ENCODE data around the gene GALNT5.
"Not testable (repeated sequence)": the region's sequence is repeated elsewhere in the genome, so short reads cannot be mapped to it uniquely, and the experiment has no call there.

GALNT5 gene, protein sequence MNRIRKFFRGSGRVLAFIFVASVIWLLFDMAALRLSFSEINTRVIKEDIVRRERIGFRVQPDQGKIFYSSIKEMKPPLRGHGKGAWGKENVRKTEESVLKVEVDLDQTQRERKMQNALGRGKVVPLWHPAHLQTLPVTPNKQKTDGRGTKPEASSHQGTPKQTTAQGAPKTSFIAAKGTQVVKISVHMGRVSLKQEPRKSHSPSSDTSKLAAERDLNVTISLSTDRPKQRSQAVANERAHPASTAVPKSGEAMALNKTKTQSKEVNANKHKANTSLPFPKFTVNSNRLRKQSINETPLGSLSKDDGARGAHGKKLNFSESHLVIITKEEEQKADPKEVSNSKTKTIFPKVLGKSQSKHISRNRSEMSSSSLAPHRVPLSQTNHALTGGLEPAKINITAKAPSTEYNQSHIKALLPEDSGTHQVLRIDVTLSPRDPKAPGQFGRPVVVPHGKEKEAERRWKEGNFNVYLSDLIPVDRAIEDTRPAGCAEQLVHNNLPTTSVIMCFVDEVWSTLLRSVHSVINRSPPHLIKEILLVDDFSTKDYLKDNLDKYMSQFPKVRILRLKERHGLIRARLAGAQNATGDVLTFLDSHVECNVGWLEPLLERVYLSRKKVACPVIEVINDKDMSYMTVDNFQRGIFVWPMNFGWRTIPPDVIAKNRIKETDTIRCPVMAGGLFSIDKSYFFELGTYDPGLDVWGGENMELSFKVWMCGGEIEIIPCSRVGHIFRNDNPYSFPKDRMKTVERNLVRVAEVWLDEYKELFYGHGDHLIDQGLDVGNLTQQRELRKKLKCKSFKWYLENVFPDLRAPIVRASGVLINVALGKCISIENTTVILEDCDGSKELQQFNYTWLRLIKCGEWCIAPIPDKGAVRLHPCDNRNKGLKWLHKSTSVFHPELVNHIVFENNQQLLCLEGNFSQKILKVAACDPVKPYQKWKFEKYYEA
- total RNA-seq, result 0 reads per million in 4 donors

DNA sequence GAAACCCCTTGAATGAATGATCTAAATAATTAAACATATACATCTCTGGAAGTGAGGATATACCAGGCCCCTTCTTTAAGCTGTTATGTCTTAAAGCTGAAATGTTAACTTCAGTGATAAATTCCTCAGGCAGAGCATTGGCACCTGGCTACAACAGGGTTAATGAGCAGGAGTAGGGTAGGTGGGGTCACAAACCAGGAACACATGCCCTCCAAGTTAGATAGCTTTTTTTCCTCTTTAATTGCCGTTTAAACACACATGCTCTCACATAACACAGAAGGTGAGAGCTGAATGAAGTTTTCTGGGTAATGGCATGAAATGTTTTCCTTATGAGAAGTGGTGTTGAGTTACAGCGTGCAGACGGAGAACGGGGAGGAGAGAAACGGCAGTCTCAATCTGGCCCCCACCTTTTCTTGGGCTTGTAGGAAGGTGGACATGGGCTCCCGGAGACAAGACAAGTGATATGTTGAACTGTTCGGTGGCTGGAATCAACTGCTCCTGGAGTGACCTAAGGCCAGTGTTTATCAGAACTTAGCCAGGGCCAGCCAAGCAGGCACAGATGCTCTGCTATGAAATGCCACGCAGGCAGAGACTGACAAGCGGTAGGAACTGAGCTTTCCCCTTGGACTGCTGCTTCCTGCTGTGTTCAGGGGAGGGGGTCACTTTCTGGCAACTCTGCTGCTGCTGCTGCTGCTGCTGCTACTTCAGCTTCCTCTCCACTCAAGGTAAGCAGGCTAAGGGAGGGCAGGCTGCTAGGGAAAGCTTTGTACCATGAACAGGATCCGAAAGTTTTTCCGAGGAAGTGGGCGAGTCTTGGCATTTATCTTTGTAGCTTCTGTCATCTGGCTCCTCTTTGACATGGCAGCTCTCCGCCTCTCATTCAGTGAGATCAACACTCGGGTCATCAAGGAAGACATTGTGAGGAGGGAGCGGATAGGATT is at the start of gene GALNT5:
GALNT5 (plus strand) TSS at position 394 of the 941 bp plus-strand sequence; CDS start at position 772, 378 bp downstream.
- no peak for DNase-seq

DNA sequence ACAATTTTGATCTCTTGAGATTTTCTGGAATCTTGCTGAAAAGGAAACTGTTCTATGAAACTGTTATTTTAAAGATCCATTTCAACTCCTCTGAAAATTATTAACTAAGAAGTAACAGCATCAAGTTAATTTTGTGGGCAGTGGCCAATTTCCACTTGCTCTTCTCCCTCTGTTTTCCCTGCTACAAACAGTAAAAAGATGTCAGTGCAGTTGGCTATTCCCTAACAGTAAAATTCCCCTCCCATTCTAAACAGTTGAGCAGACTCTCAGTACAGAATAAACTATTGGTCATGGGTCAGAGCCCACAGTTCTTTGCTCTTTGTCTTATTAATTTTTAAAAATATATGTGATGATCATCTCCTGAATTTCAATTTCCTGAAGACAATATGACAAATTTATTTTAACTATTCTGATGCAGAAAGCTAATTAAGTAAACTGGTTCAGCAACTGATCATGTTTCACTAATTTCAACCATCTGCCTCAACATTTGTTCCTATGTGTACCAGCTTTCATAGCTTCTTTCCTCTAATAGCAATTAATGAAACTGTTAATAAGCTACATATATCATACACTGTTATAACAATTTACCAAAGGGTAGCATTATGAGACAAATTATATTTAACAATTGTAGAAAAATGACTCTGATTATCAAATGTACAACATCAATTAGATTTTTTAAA is 41.1 kb upstream of the GALNT5 start:
- no peak for DNase-seq

DNA sequence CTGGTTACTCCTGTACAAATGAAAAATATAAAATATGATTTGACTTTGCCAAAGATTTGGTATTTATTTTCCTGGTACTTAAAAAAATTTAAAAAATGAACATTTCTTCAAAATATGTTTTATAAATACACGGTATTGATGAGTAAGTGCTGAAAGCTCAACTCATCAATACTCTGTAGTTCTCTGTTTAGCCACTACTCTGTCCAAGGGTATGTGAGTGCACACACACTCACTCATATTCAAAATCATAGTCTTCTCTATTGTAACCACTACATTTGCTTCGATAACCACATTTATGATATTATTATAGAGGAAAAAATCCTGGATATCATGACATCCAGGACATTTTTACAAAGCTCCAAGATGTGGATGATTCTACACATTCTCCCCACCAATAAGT is 40.1 kb upstream of the GALNT5 start:
- no peak for DNase-seq

DNA sequence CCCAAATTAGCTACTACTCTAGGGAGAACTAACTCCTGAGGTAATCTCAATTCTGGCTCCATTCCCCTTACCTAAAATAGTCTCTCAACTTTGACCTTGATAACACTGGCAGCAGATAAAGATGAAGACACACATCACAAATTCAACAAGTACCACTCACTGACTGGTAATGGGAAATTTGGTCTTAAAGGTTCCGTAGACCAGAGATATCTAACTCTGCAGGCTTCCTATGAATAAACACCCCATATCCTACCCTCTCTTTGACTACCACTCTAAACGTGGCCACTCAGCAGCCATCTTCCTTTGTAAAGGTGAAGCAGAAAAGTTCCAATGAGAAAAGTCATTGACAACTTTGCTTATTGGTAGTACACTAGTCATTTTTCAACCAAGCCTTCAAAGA is 38.6 kb upstream of the GALNT5 start:
- no peak for DNase-seq

DNA sequence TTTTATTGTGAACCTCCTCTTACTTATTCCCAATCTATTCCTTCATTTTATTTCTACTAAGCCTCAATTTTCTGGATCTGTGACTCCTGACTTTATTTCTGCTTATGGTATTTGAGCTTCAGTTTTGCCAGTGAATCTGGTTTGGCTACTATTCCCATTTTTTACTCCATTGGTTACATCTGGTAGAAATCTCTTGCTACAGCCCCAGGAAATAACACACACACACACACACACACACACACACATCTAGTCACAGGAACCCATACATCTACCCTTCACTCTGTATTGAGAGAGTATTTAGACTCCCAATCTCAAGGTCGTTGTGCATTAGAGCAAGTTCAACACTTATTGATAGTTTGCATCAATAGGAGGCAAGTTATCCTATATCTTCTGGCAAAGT is 37.0 kb upstream of the GALNT5 start:
- DNase-seq, result no peak

DNA sequence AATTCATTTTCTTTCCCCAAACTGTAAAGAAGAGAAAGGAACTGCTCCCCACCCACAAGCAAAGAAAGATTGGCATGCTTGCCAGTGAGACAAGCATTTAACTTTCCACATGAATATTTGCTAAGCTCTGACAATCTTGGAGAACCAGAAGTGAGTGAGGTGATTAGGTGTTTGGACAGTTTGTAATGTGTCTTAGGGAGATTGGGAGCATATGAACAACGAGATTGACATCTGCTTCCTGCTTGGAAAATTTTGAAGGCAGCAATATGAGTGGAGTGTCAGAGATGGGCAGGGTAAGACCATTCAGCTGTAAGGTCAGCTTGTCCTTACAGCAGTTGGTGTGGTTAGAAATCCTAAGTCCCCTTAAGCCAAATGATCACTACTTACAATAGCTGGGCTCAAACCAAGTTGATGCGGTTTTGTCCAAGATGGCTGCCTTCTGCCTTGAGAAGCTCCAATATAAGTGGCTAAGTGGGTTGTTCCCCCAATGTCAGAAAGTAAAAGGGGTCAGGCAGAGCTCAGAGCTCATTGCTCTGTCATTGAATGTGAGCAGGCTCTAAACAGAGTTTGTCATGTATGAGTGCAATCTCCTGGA is 36.0 kb upstream of the GALNT5 start:
- no peak for DNase-seq

DNA sequence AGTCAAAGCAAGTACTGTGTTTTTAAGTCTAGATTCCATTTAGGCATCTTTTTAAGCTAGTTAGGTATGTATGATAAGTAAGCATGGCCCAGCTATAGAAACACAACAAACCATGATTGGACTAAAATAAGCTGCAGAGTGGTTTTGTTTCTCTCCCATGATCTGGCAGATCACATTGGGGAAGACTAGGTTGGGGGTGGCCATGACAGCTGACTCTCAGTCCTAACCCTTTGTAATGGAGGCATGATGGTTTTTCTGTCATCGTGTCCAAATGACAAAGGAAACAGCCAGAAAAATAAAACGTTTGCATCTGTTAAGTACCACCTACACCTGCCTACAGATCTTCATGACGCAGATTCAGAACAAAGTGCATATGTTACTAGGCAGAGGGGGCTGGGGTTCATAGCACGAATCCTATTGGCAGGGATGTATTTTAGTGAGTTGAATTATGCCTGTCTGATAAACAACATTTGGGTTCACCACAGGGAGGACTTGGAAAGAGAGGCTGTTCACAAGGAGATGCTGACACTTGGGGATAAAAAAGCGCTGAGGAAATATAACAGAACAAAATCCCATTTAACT is 33.8 kb upstream of the GALNT5 start:
- no peak for DNase-seq

DNA sequence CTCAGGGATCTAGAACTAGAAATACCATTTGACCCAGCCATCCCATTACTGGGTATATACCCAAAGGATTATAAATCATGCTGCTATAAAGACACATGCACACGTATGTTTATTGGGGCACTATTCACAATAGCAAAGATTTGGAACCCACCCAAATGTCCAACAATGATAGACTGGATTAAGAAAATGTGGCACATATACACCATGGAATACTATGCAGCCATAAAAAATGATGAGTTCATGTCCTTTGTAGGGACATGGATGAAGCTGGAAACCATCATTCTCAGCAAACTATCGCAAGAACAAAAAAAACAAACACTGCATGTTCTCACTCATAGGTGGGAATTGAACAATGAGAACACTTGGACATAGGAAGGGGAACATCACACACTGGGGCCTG is 33.1 kb upstream of the GALNT5 start:
- DNase-seq, result not testable (repeated sequence)

DNA sequence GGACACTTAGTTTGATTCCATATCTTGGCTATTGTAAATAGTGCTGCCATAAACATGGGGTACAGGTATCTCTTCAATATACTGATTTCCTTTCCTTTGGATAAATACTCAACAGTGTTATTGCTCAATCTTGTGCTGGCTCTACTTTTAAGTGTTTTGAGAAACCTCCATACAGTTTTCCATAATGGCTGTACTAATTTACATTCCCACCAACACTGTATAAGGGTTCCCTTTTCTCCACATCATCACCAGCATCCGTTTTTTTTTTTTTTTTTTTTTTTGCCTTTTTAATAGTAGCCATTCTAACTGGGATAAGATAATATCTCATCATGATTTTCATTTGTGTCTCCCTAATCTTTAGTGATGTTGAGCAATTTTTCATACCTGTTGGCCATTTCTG is 29.9 kb upstream of the GALNT5 start:
- no peak for DNase-seq

DNA sequence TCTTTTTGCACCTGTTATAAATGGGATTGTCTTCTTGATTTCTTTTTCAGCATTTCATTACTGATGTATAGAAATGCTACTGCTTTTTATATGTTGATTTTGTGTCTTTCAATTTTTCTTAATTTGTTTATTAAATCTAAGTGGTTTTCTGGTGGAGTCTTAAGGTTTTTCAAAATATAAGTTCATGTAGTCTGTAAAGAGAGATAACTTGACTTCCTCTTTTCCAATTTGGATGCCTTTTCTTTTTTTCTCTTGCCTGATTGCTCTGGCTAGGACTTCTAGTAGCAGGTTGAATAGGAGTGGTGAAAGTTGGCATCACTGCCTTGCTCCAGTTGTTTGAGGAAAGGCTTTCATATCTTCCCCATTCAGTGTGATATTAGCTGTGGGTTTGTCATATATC is 28.6 kb upstream of the GALNT5 start:
- DNase-seq, result no peak

DNA sequence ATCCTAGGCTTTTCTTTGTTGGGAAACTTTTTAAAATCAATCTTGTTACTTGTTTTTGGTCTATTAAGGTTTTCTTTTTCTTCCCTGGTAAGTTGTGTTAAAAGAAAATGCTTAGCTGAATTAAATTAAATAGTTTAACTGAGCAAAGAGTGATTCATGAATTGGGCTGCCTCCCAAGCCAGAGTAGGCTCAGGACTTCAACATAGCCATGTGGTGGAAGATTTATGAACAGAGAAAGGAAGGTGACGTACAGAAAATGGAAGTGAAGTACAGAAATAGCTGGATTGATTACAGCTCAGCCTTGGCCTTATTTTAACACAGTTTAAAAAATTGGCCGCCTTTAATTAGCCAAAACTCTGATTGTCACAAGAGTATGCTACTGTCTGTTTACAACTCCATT is 27.9 kb upstream of the GALNT5 start:
- DNase-seq, result no peak

DNA sequence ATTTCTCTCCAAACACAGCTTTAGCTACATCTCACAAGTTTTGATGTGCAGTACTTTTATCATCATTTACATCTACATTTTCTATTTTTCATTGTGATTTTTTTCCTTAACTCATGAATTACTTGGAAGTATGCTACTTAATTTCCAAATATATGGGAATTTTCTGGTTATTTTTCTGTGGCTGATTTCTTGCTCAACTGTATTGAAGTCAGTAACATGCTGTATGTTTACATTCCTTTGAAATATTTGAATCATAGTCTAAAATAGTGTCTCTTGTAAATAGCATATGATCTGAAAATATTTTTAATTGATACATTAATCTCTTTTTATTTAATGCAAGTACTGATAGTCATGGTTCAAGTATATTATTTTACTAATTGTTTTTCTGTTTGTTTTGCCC is 26.0 kb upstream of the GALNT5 start:
- DNase-seq, result no peak

DNA sequence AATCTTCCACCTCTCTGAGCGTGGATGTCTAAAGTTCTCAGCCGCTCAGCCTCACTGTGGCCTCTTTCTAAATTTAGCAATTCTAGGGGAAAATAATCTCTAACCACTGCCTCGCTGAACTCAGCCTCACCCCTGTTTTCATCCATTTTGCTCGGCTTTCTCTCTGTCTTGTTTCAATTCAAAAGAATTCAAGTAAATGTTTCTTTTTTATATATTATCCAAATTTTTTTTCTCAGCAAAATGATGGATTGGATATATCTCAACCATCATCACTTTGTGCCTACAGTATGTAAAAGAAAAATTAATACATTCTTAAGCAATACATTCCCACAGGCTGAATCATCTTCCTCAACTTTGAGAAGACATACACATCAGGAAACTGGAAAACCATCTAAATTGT is 24.0 kb upstream of the GALNT5 start:
- DNase-seq, result no peak

DNA sequence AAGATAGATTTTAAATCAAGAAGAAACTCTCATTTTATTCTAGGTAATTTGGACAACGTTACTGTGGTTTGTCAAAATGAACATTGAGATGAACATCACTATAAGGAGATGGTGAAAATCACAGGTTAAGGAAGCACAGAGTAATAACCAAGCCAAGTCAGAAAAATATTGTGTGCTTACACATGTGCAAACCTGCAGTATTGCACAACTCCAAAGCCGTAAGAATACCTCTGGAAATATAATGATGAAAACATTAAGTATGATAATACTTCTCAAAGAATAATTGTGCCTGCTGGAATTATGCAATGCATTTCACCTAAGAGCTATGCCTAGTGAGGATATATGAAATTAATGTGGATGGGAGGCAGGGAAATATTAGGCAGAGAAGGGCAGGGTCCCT is 21.1 kb upstream of the GALNT5 start:
- DNase-seq, result no peak

DNA sequence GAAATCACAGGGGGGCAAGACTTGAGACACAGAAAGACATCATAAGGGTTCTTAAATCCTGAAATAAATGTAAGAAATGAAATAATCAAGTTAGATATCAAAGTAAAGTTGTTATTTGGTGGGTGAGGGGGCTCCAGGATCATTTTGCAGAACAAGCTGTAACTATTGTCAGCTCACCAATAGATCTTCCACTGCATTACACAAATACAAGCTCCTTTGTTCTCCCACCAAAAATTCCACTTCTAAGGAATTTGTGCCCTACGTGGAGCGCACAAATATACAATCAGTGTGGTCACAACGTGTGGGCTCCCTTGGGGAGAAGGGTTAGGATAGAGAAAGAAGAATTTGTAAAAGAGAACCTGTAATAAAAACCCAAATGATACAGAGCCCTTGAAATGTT is 19.2 kb upstream of the GALNT5 start:
- no peak for DNase-seq

DNA sequence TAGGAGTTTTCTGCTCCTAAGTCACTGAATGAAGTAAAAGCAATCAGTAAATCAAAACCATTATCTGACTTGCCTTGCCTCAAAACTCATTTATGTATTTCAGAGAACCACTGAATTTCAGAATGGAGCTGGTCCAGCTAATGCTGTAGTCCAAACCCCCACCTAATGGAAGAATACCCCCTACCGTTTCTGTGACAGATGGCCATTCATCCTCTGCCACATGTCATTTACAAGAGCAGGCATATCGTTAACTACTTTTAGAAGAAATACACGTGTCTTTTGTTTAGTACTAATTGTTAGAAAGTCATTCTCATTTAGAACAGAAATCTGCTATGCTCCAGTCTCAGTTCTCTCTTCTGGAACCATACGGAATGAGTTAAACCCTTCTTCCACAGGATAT is 12.8 kb upstream of the GALNT5 start:
- no peak for DNase-seq

DNA sequence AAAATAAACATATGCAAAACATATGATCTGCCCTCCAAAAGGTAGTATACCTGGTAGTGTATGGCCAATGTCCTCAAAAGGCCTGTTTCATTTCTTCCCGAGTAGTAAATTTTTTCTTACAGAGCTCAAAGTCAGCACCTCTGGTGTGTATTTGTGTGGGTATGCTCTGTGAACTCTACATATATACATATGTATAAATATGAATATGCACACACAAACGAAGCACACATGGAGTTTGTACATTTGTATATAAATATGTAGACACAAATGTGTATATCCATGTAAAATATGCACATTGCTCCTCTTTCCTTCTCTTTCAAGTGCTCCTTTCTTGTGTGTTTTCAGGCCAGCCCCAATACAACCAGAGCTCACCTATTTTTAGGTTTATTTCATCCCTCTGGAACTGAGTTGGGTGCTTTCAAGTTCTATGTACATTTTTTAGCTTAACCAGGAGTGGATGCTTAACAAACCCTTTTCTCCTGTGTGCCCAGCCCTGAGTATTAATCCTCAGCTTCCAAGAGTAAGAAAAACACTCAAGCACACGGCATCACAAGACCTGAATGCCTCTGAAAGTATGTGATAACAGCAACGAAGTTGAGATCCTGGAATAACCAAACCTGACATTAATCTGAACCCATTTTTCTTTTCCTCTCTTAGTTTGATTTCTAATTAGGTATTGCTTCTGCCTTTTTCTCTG is 12.2 kb upstream of the GALNT5 start:
- DNase-seq, result no peak

DNA sequence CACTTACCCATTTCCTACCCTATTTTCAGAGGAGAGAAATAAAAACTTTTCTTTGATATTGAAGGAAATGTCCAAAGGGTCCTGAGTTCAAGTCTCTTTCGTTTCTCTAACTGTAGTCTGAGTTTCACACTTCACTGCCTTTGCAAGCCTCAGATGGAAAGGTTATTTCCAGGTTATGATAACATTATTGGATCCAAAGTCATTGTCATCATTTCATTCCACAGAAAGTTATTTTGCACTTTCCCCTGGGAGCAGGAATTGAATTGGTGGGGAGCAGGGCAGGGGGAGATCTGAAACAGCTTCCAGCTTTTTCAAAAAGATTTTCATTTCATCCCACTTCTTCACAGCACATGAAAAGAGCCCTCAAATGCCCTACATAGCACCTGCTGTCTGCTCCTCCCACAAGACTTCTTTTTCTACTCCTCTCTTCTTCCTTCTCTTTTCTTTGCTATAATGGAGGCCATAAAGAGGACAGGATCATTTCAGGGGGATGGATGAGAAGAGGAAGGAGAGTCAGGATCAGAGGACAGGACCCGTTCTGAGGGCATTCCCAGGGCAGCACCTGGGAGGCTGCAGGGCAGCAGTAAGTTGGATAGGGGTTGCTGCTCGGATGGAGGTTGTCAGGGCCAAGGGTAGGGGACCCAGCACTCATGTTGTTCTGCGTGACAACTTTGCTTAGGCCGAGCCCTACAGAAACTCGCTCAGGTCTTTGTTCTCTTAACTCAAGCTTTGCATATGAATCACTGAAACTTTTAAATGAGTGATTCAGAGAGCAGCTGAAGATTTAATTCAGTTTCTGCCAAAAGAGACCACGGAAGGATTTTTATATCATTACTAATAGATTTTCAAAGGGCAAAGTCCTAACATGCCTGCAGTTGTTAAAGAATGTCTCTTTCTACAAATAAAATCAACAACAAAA is 11.4 kb upstream of the GALNT5 start:
- DNase-seq, result peak in 1 of 5 donors; percentile 75

DNA sequence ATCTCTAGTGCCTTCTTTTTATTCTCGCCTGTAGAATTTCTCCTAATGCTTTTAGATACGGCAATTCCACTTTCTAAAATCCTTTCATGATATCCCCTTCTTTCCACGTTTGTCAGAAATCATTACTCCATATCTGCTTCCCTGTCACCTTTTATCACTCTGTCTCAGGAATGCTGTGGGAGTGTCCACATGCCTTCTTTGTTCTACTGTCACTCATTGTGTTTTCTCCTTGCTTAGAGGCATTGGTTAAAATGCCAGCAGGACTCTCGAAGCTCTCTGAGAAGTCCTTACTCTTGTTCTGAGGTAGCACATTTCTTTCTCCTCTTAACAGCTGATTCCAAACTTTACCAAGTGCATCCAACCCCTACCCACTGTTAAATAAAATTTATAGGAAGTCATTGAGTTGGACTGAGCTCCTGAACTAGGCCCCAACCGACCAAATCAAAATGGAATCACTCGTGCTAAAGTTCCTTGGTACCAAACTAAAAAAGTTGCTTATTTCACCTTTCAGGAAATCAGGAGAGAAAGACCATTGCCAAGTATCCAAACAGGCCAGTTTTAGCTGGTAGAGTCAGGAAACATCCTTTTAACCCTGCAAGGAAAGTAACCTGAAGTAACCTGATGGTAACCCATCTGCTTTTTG is 10.6 kb upstream of the GALNT5 start:
- no peak for DNase-seq
